ENCODE data around the gene ANKLE2. TPM values are rescaled to one million over a fixed set of nuclear protein-coding genes. Genes with fewer than 3 reads are reported as not detected.

Gene ANKLE2
- polyA plus RNA-seq, 2 of the 4 experiments (the other 2 are of a cell fraction) = 70.7 to 103 TPM

- H3K27ac ChIP-seq = no peak overlapping the region
- POLR2A ChIA-PET = no interaction called here
- CTCF ChIA-PET = interaction anchor here (1.3 kb wide), 1 partner anchor 17 kb away, joined by 3 read pairs; no protein-coding TSS in a partner anchor
- no peak for DNase-seq (ENCODE audit: low read depth in 1 of 2, low spot score in 1 of 2)
- H3K4me1 ChIP-seq = no peaks in the 10 kb centered on the region
- H3K4me3 ChIP-seq = no peak overlapping the region
- ATAC-seq = no peak
- FAIRE-seq = no peak
- H3K9me3 ChIP-seq = no peaks in the 10 kb centered on the region
- WGBS (ENCODE audit: missing lambda C conversion rate) = 95% methylated on average over 2 of the region's 2 CpGs
- H3K4me2 ChIP-seq = no peak overlapping the region
- TF ChIP-seq KDM1A (IDR thresholded peaks at IDR 0.05; ENCODE audit: low read depth) = no peak
These were observed 37.9 kb downstream of the ANKLE2 start for GRCh38 chr12:132723764-132724140.

DNA sequence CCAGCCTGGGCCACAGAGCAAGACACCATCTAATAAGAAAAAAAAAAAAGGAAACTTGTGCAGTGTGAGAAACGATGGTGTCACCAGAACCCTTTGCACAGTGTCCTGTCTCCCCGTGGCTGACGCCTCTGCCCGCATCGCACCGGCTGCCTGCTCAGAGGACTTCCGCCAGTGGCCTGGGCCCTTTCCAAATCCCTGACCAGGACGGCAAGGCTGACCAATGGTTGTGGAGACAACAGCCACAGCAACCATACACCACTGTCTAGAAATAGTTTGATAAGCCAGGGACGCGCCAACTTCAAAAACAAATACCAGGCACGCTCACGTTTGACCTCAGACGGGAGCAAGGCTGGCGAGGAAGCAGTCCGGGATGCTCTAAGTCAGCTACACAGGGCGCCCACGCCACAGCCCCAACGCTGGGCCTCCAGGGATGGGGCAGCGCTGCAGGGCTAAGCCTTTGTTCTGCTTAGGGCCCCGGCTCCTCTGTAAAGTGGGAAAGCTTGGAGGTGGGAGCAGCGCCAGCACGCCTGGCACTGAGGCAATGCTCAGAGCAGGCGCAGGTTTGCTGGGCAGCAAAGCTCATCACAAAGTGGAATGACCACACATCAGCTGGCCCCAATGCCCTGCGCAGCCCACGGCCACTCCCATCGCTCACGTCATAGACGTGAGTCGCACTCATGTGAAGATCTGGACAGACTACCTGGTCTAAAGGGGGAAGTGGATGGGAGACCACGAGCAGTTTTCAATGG is 38.4 kb downstream of the ANKLE2 start:
- H3K9me3 ChIP-seq = no peaks in the 10 kb centered on the region
- 93% methylated on average over 30 of the region's 30 CpGs for WGBS (ENCODE audit: missing lambda C conversion rate)
- TF ChIP-seq ESRRA (IDR thresholded peaks at IDR 0.05; ENCODE audit: borderline replicate concordance, low read length) (no peak), PBX3 (IDR thresholded peaks at IDR 0.05) (0 out of 2 replicates have a peak, but pooled peaks have one; percentile 48), HES2 (IDR thresholded peaks at IDR 0.05) (no peak)
- TF ChIP-seq, protein P1, sequence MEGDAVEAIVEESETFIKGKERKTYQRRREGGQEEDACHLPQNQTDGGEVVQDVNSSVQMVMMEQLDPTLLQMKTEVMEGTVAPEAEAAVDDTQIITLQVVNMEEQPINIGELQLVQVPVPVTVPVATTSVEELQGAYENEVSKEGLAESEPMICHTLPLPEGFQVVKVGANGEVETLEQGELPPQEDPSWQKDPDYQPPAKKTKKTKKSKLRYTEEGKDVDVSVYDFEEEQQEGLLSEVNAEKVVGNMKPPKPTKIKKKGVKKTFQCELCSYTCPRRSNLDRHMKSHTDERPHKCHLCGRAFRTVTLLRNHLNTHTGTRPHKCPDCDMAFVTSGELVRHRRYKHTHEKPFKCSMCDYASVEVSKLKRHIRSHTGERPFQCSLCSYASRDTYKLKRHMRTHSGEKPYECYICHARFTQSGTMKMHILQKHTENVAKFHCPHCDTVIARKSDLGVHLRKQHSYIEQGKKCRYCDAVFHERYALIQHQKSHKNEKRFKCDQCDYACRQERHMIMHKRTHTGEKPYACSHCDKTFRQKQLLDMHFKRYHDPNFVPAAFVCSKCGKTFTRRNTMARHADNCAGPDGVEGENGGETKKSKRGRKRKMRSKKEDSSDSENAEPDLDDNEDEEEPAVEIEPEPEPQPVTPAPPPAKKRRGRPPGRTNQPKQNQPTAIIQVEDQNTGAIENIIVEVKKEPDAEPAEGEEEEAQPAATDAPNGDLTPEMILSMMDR (IDR thresholded peaks at IDR 0.05) = no peak
- ChIA-PET CTCF (interaction anchor here (1.3 kb wide), 1 partner anchor 18 kb away, joined by 3 read pairs; no protein-coding TSS in a partner anchor), POLR2A (no interaction called here)
- ATAC-seq = peak in 1 of 2 experiments; percentile 7; a peak in 1 of 6 replicates
- H3K27ac ChIP-seq = no peak overlapping the region
- no peaks in the 10 kb centered on the region for H3K4me1 ChIP-seq
- H3K4me3 ChIP-seq = no peak overlapping the region
- H3K4me2 ChIP-seq = no peak overlapping the region
- FAIRE-seq = no peak
- DNase-seq (ENCODE audit: low read depth in 1 of 2, low spot score in 1 of 2) = no peak

- ATAC-seq (no peak), FAIRE-seq (no peak), DNase-seq (ENCODE audit: low read depth in 1 of 2, low spot score in 1 of 2) (no peak)
- TF ChIP-seq JUN (IDR thresholded peaks at IDR 0.05) (no peak; a peak in 1 of 5 replicates), SMC3 (IDR thresholded peaks at IDR 0.05) (no peak), HES2 (IDR thresholded peaks at IDR 0.05) (no peak), FOSB (CRISPR knock-in tag; IDR thresholded peaks at IDR 0.05) (no peak), RCOR1 (IDR thresholded peaks at IDR 0.05; ENCODE audit: low read depth, low read length) (no peak), HOXB13 (CRISPR knock-in tag; IDR thresholded peaks at IDR 0.05; ENCODE audit: low read depth) (no peak), POLR2A (IDR thresholded peaks at IDR 0.05; ENCODE audit: low read length) (no peak), CBX8 (IDR thresholded peaks at IDR 0.05) (no peak), CHD4 (IDR thresholded peaks at IDR 0.05; ENCODE audit: borderline replicate concordance) (no peak), HDAC2 (IDR thresholded peaks at IDR 0.05) (no peak), MYC (IDR thresholded peaks at IDR 0.05; ENCODE audit: borderline replicate concordance, low read length) (no peak), FOSL2 (IDR thresholded peaks at IDR 0.05) (no peak), FOSL2 (CRISPR knock-in tag; IDR thresholded peaks at IDR 0.05) (no peak), BCL3 (IDR thresholded peaks at IDR 0.05) (no peak), CHD2 (IDR thresholded peaks at IDR 0.05; ENCODE audit: low read length, partially characterized antibody) (no peak), HOXB5 (CRISPR knock-in tag; IDR thresholded peaks at IDR 0.05) (no peak), RNF2 (IDR thresholded peaks at IDR 0.05; ENCODE audit: borderline replicate concordance, low read depth) (no peak), RAD21 (conservative IDR thresholded peaks at IDR 0.05 in 1 of 2, IDR thresholded peaks at IDR 0.05 in 1 of 2) (no peak), JUNB (IDR thresholded peaks at IDR 0.05) (no peak)
- TF ChIP-seq, protein P2, sequence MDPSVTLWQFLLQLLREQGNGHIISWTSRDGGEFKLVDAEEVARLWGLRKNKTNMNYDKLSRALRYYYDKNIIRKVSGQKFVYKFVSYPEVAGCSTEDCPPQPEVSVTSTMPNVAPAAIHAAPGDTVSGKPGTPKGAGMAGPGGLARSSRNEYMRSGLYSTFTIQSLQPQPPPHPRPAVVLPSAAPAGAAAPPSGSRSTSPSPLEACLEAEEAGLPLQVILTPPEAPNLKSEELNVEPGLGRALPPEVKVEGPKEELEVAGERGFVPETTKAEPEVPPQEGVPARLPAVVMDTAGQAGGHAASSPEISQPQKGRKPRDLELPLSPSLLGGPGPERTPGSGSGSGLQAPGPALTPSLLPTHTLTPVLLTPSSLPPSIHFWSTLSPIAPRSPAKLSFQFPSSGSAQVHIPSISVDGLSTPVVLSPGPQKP (IDR thresholded peaks at IDR 0.05; ENCODE audit: low read depth, low read length) = no peak
- TF ChIP-seq, protein P1 (IDR thresholded peaks at IDR 0.05) = no peak
- no peak overlapping the region for H3K27ac ChIP-seq
- ChIA-PET POLR2A (no interaction called here), CTCF (interaction anchor here (0.9 kb wide), 1 partner anchor 15 kb away, joined by 3 read pairs; no protein-coding TSS in a partner anchor)
- no peak overlapping the region for H3K4me2 ChIP-seq
- WGBS (ENCODE audit: missing lambda C conversion rate) = 96% methylated on average over 25 of the region's 25 CpGs
- H3K4me1 ChIP-seq = no peaks in the 10 kb centered on the region
- H3K4me3 ChIP-seq = no peak overlapping the region
- H3K9me3 ChIP-seq = no peaks in the 10 kb centered on the region
These were observed 40.9 kb downstream of the ANKLE2 start for GRCh38 chr12:132720606-132721345.

Data from A549 (cell line).